ENCODE results near the gene FMNL2. TPM values are rescaled to one million over a fixed set of nuclear protein-coding genes. Genes with fewer than 3 reads are reported as not detected.

Gene FMNL2
- total RNA-seq, 1 experiment from 2014 or later: 28.1 TPM

DNA sequence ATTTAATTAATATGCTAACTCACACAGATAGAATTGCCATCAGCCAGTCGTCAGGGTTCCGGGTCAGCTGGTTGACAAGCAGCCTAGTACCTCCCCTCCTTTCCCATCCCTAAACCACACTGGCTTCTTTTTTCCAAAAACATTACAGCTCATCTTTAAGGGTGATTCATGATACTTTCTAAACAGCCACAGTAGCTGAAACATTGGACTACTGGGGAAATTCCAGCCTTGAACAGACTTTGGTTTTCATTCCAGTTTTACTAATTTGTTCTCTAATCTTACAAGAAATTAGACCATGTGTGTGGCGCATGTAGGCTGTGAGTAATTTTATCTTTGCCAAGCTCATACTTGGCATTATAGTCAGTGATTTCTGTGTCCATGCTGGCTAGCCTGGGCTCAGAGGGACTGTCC lies 110.8 kb downstream of the FMNL2 start:
- no peak overlapping the region for H3K27ac ChIP-seq (ENCODE audit: low read depth, low read length)
- BruUV-seq (replicated peaks): no TSS peak
- CTCF ChIA-PET: no interaction called here
- POLR2A ChIA-PET: no interaction called here
- ATAC-seq: no peak
- H3K9ac ChIP-seq (ENCODE audit: low read length): no peak overlapping the region
- H3K9me2 ChIP-seq (ENCODE audit: insufficient read depth): no peaks in the 10 kb centered on the region
- RAD21 ChIA-PET (ENCODE audit: low non-redundant PET in 1 of 2, low total read pairs in 2 of 2, uncharacterized antibody in 2 of 2, unreplicated experiment in 2 of 2): no interaction called here
- H3K4me2 ChIP-seq (ENCODE audit: low read length): no peak overlapping the region
- intact Hi-C loops (cut with micrococcal nuclease): no loop called here
- no peaks in the 10 kb centered on the region for H3K36me3 ChIP-seq (ENCODE audit: control insufficient read depth in 1 of 2, insufficient read depth in 2 of 2, low read length in 2 of 2)
- no peak overlapping the region for H3K4me3 ChIP-seq (replicated peaks in 1 of 2; ENCODE audit: low read depth in 1 of 2, low read length in 2 of 2)
- no peak overlapping the region for H2AFZ ChIP-seq (ENCODE audit: low read depth, low read length, poor library complexity, severe bottlenecking)
- no peaks in the 10 kb centered on the region for H4K20me1 ChIP-seq (ENCODE audit: insufficient read depth)
- no peaks in the 10 kb centered on the region for H3K9me3 ChIP-seq (ENCODE audit: control insufficient read depth in 1 of 2, insufficient read depth in 1 of 2, low read depth in 1 of 2, low read length in 2 of 2)
- no peaks in the 10 kb centered on the region; the same call in 1 of the 2 replicates for H3K79me2 ChIP-seq (ENCODE audit: insufficient read depth, low read length)
- no peaks in the 10 kb centered on the region for H3K27me3 ChIP-seq (ENCODE audit: insufficient read depth, low read length)
- no peak for DNase-seq (ENCODE audit: low read depth, low spot score)
- H3K4me1 ChIP-seq (ENCODE audit: control insufficient read depth in 1 of 2, insufficient read depth in 2 of 2, low read length in 2 of 2): no peaks in the 10 kb centered on the region
- no peak for TF ChIP-seq ATF3 (IDR thresholded peaks at IDR 0.05)
- TF ChIP-seq REST (IDR thresholded peaks at IDR 0.05; ENCODE audit: low read depth): no peak
- no peak for TF ChIP-seq EGR1 (IDR thresholded peaks at IDR 0.05; ENCODE audit: low read depth)
- no peak for TF ChIP-seq SRF (IDR thresholded peaks at IDR 0.05; ENCODE audit: low read depth)
- no peak for TF ChIP-seq POLR2A (IDR thresholded peaks at IDR 0.05; ENCODE audit: borderline replicate concordance, extremely low read depth, insufficient read depth, insufficient read length)
- TF ChIP-seq, protein P1, sequence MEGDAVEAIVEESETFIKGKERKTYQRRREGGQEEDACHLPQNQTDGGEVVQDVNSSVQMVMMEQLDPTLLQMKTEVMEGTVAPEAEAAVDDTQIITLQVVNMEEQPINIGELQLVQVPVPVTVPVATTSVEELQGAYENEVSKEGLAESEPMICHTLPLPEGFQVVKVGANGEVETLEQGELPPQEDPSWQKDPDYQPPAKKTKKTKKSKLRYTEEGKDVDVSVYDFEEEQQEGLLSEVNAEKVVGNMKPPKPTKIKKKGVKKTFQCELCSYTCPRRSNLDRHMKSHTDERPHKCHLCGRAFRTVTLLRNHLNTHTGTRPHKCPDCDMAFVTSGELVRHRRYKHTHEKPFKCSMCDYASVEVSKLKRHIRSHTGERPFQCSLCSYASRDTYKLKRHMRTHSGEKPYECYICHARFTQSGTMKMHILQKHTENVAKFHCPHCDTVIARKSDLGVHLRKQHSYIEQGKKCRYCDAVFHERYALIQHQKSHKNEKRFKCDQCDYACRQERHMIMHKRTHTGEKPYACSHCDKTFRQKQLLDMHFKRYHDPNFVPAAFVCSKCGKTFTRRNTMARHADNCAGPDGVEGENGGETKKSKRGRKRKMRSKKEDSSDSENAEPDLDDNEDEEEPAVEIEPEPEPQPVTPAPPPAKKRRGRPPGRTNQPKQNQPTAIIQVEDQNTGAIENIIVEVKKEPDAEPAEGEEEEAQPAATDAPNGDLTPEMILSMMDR (IDR thresholded peaks at IDR 0.05 in 2 of 3, conservative IDR thresholded peaks at IDR 0.05 in 1 of 3; ENCODE audit: borderline replicate concordance in 1 of 3, insufficient read depth in 1 of 3, low read depth in 2 of 3, low read length in 2 of 3): no peak
- TF ChIP-seq ELF1 (IDR thresholded peaks at IDR 0.05; ENCODE audit: borderline replicate concordance, low read depth): no peak
- TF ChIP-seq ZBTB33 (IDR thresholded peaks at IDR 0.05; ENCODE audit: extremely low read depth, insufficient replicate concordance, low read length): no peak
- TF ChIP-seq CBX3 (IDR thresholded peaks at IDR 0.05; ENCODE audit: low read depth): no peak
- TF ChIP-seq YY1 (IDR thresholded peaks at IDR 0.05; ENCODE audit: extremely low read depth, insufficient replicate concordance, low read depth, low read length): no peak

Data from HCT116 (cell line).